ENCODE results near the gene STK24.
A peak's percentile ranks its signal among the peaks of the same experiment; 100 is the strongest.

Gene STK24

DNA sequence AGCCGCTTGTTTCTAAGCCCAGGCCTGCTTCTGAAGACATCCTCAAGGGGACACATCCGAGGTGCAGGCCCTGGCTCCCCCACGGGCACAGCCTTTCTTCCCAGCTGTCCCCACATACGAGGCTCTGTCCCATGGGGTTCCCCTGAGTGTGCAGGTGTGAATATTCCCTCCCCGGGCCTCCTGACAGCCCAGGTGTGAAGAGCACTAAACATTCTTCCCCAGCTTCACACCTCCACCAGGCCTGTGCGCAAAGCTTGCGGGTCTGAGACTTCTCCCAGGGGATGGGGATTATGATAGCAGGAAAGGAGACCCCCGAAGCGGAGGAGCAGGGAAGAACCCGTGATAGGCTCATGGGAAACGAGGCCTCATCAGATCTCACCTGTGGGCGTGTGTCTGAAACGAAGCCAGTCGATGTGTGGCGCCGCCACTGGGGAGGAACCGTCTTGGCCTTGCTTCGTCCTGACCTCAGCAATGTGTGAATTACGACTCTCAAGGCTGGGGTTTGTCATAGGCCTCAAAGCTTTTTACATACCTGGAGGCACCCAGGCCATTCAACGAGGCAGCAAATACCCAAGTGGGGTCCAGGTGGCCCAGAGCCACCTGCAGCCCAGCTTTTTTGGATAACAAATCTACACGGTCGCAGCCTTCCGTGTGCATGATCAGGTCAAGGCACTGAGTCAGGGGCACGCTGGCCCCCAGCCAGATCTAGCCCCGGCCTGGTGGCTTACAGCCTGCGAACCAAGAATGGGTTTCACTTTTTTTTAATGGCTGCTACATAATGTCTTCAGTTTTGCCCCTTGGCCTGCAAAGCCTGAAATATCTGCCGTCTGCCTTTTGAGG, 134.3 kb downstream of the STK24 start:
- H3K27me3 ChIP-seq (replicated peaks; ENCODE audit: control insufficient read depth, insufficient read depth, low read length): no peaks in the 10 kb centered on the region
- peaks cover 10% of the 10 kb centered on the region for H3K36me3 ChIP-seq (ENCODE audit: control insufficient read depth, insufficient read depth, low read length, severe bottlenecking)
- DNase-seq (ENCODE audit: low read depth): no peak
- H3K4me1 ChIP-seq (ENCODE audit: control insufficient read depth, insufficient read depth, low read length): peaks cover 11% of the 10 kb centered on the region
- no peaks in the 10 kb centered on the region for H3K9me3 ChIP-seq (ENCODE audit: control insufficient read depth, low read length)
- H3K4me3 ChIP-seq (ENCODE audit: low read length): no peak overlapping the region
- H3K9ac ChIP-seq (ENCODE audit: low read length): peak overlapping the region; percentile 48

DNA sequence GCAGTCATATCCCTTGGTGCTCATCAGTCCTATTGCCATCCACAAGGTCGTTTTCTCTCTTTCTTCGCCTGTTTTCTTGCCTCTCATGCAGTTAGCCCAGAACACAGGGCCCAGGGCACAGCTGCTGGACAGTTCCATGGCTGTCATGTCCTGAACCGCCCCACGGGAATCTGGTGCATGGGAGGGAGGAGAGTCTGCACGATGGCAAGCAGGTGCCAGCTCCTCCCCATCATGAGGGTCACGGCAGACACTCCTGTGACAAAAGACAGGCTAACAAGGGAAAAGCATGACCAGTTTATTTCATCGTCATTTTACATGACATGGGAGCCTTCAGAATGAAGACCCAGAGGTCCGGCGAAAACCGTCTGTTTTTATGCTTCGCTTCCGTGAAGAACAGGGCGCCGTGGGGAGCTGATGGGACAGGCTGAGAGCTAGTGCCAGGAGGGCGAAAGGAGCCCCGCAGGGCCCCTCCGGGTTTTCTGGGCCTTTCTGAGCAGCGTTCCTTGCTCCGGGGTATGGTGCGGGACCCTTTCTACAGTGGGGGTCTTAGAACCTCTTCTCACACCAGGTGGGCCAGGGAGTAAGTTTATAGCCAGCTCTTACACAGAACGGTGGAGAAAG, 135.7 kb downstream of the STK24 start:
- no peaks in the 10 kb centered on the region for H3K27me3 ChIP-seq (replicated peaks; ENCODE audit: control insufficient read depth, insufficient read depth, low read length)
- H3K9ac ChIP-seq (ENCODE audit: low read length): no peak overlapping the region
- H3K4me1 ChIP-seq (ENCODE audit: control insufficient read depth, insufficient read depth, low read length): peaks cover 11% of the 10 kb centered on the region
- H3K9me3 ChIP-seq (ENCODE audit: control insufficient read depth, low read length): no peaks in the 10 kb centered on the region
- DNase-seq (ENCODE audit: low read depth): no peak
- H3K36me3 ChIP-seq (ENCODE audit: control insufficient read depth, insufficient read depth, low read length, severe bottlenecking): peaks cover 4% of the 10 kb centered on the region
- no peak overlapping the region for H3K4me3 ChIP-seq (ENCODE audit: low read length)

DNA sequence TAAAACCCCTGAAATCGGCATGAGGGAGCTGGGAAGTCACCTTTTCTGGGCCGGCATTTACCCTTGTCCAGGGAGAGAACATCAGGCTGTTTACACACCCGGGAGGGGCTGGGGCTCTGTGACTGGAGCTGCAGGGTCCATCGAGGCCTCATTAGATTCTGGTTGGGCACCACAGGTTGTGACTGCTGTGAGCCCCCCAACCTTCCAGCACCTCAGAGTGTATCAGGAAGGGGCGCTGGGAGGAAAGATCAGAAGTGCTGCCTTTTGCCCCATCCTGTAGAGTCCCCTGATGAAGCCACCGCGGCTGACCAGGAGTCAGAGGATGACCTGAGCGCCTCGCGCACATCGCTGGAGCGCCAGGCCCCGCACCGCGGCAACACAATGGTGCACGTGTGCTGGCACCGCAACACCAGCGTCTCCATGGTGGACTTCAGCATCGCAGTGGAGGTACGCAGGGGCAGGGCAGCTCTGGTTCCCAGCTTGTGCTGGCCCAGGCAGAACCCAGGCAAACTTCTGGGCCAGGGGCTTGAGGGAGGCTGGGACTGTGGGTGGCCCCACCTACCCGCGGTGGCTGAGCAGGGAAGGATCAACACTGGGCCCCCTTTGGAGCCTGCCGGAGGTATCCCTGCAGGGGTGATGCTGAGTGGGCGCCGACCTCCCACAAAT, 136.4 kb downstream of the STK24 start:
- no peaks in the 10 kb centered on the region for H3K27me3 ChIP-seq (replicated peaks; ENCODE audit: control insufficient read depth, insufficient read depth, low read length)
- DNase-seq (ENCODE audit: low read depth): no peak
- no peaks in the 10 kb centered on the region for H3K9me3 ChIP-seq (ENCODE audit: control insufficient read depth, low read length)
- H3K4me3 ChIP-seq (ENCODE audit: low read length): no peak overlapping the region
- peaks cover 10% of the 10 kb centered on the region for H3K4me1 ChIP-seq (ENCODE audit: control insufficient read depth, insufficient read depth, low read length)
- peaks cover 4% of the 10 kb centered on the region for H3K36me3 ChIP-seq (ENCODE audit: control insufficient read depth, insufficient read depth, low read length, severe bottlenecking)
- H3K9ac ChIP-seq (ENCODE audit: low read length): no peak overlapping the region

DNA sequence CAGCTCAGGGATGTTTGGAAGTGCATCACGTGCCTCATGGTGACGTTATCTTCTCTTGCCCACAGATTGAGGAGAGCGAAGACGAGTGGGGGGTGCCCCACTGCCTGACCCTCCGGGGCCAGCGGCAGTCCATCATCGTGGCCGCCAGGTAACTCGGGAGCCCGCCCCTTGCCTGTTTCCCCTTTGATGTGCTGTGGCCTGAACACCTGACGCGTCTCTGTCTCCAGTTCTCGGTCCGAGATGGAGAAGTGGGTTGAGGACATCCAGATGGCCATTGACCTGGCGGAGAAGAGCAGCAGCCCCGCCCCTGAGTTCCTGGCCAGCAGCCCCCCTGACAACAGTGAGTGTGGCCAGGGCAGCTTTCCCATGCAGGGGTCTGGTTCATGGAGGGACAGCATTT, 137.0 kb downstream of the STK24 start:
- Histone ChIP-seq H3K9ac (ENCODE audit: low read length) (no peak overlapping the region), H3K9me3 (ENCODE audit: control insufficient read depth, low read length) (no peaks in the 10 kb centered on the region), H3K4me3 (ENCODE audit: low read length) (no peak overlapping the region), H3K36me3 (ENCODE audit: control insufficient read depth, insufficient read depth, low read length, severe bottlenecking) (peaks cover 4% of the 10 kb centered on the region), H3K27me3 (replicated peaks; ENCODE audit: control insufficient read depth, insufficient read depth, low read length) (no peaks in the 10 kb centered on the region), H3K4me1 (ENCODE audit: control insufficient read depth, insufficient read depth, low read length) (peaks cover 8% of the 10 kb centered on the region)
- no peak for DNase-seq (ENCODE audit: low read depth)

DNA sequence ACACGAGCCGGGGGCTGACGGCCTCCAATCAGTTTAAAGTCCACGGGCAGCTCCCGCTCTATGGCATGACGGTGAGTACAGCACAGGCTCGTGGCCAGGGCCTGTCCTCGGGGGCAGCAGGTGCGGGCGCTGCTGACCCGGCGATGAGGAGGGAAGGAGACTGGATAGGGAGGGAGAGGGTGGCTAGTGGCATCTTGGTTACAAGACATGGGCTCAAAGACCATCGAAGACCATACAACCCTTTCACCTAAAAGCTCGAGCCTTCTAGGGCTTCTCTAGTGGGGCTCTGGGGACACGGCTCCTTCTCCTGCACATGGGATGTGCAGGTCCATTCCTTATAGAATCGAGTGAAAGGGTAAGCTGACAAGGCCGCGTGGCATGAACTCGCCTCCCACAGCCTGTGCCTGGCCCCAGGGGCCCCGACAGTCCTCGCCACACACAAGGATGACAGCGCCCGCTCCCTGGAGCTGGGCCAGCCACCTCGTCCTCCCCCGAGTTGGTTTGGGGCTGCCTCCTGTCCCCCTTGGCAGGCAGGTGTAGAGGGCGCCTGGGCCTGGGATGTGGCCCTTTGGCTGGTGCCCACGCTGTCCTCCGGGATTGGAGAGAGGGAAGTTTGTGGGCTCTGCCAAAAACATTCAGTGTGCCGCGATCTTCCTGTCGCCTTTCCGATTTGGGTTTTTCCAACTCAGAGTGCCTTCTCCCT, 137.6 kb downstream of the STK24 start:
- Histone ChIP-seq H3K36me3 (ENCODE audit: control insufficient read depth, insufficient read depth, low read length, severe bottlenecking) (peaks cover 4% of the 10 kb centered on the region), H3K4me1 (ENCODE audit: control insufficient read depth, insufficient read depth, low read length) (peaks cover 8% of the 10 kb centered on the region), H3K9ac (ENCODE audit: low read length) (no peak overlapping the region), H3K4me3 (ENCODE audit: low read length) (no peak overlapping the region), H3K27me3 (replicated peaks; ENCODE audit: control insufficient read depth, insufficient read depth, low read length) (no peaks in the 10 kb centered on the region), H3K9me3 (ENCODE audit: control insufficient read depth, low read length) (no peaks in the 10 kb centered on the region)
- no peak for DNase-seq (ENCODE audit: low read depth)

DNA sequence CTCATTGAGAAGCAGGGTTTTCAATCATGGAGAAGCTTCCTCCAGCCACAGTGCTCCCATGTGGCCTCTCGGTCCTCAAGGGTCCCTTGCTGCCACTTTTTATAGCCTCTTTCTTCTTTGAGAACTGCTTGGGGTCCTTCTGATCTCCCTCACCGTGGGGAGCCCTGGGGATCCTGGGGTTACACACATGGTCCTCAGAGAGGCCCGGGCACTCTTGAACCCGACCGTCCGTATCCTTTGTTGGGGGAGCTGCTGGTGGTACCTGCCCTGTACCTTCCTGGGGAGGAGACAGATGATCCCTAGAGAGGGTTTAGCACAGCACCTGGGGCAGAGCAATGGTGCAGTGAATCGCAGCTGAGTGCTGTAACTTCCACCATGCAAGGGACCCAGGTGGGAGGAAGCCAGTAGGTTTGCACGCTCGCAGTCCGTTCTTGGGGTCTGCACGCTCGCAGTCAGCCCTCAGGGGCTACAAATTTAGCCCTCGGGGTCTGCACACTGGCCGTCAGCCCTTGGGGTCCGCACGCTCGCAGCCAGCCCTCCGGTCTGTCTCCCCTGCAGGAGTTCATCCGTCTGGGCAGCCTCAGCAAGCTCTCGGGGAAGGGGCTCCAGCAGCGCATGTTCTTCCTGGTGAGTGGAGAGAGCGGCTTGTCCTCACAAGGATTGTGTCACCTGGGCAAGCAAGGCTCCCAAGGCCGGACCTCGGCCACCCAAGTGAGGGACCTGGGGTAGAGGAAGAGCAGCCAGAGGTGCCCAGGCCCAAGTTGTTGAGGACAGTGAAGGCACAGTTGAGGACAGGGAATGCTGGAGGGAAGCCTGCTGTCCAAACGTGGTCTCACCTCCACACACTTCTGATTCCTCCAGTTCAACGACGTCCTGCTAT, 138.4 kb downstream of the STK24 start:
- no peak for DNase-seq (ENCODE audit: low read depth)
- Histone ChIP-seq H3K4me3 (ENCODE audit: low read length) (no peak overlapping the region), H3K36me3 (ENCODE audit: control insufficient read depth, insufficient read depth, low read length, severe bottlenecking) (peaks cover 4% of the 10 kb centered on the region), H3K9me3 (ENCODE audit: control insufficient read depth, low read length) (no peaks in the 10 kb centered on the region), H3K4me1 (ENCODE audit: control insufficient read depth, insufficient read depth, low read length) (peaks cover 6% of the 10 kb centered on the region), H3K27me3 (replicated peaks; ENCODE audit: control insufficient read depth, insufficient read depth, low read length) (no peaks in the 10 kb centered on the region), H3K9ac (ENCODE audit: low read length) (no peak overlapping the region)

DNA sequence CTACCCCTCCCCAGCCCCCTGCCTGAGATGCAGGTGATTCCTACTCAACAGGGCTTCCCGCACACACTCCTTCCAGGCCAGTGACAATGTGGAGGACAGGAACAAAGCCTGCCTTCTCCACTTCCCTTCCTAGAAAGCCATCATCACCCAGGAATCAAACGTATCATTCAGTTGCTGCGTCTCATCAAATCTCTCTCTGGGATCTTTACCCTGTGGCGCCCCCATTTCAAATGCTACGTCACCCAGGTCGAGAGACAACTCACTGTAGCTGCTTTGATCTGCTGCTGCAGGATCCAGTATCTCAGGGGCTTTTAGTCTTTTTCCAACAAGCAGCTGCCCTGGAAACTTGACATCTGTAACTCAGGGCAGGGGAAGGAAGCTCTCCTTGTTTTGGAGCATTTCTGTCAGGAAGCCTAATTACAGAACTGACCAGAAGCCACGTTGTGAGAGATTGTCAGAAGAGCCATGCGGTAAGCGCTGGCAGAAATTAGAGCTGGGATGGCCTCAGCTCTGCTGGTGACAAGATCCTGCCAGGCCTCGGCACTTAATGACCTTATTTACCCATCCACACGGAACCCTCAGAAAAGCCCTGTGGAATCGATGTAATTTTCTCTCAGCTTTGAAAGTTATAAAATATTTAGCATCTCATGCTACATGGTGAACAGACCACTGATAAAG, 140.5 kb downstream of the STK24 start:
- Histone ChIP-seq H3K9me3 (ENCODE audit: control insufficient read depth, low read length) (no peaks in the 10 kb centered on the region), H3K27me3 (replicated peaks; ENCODE audit: control insufficient read depth, insufficient read depth, low read length) (no peaks in the 10 kb centered on the region), H3K4me3 (ENCODE audit: low read length) (no peak overlapping the region), H3K36me3 (ENCODE audit: control insufficient read depth, insufficient read depth, low read length, severe bottlenecking) (peaks cover 4% of the 10 kb centered on the region), H3K9ac (ENCODE audit: low read length) (no peak overlapping the region), H3K4me1 (ENCODE audit: control insufficient read depth, insufficient read depth, low read length) (no peaks in the 10 kb centered on the region)
- no peak for DNase-seq (ENCODE audit: low read depth)

DNA sequence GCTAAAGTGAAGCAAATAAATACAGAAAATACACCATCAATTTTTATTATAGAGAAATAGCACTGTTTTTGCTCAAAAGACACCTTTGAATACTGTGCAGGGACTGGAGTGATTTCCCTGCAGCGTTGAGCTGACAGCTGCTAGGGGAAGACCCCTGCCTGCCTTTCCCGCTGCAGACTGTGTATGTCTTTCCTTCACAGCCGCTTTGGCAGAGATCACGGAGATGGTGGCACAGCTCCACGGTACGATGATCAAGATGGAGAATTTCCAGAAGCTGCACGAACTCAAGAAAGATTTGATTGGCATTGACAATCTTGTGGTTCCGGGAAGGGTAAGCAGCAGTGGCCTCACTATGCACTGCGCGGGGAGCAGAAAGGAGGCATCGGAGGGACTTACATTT, 141.5 kb downstream of the STK24 start:
- Histone ChIP-seq H3K4me1 (ENCODE audit: control insufficient read depth, insufficient read depth, low read length) (no peaks in the 10 kb centered on the region), H3K27me3 (replicated peaks; ENCODE audit: control insufficient read depth, insufficient read depth, low read length) (no peaks in the 10 kb centered on the region), H3K9ac (ENCODE audit: low read length) (no peak overlapping the region), H3K36me3 (ENCODE audit: control insufficient read depth, insufficient read depth, low read length, severe bottlenecking) (peaks cover 4% of the 10 kb centered on the region), H3K9me3 (ENCODE audit: control insufficient read depth, low read length) (no peaks in the 10 kb centered on the region), H3K4me3 (ENCODE audit: low read length) (no peak overlapping the region)
- no peak for DNase-seq (ENCODE audit: low read depth)

DNA sequence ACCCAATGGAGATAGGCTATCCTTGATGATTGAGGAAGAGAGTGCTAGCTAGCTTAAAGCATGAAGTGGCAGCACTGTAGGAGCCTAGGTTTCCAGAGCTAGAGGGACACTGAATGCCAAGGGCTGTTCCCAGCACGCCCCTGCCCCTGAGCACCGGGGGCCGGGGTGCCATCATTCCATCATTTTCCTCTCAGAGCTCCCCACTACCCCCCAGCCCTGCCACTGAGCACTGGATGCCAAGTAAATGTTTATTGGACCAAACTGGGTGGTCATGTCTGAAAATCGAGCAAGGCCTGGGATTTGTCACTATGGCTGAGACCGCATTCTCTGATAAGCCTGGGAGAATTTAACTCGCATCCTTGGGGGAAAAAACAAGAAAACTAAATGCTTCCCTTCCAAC, 142.8 kb downstream of the STK24 start:
- Histone ChIP-seq H3K4me3 (ENCODE audit: low read length) (no peak overlapping the region), H3K9me3 (ENCODE audit: control insufficient read depth, low read length) (no peaks in the 10 kb centered on the region), H3K4me1 (ENCODE audit: control insufficient read depth, insufficient read depth, low read length) (no peaks in the 10 kb centered on the region), H3K9ac (ENCODE audit: low read length) (no peak overlapping the region), H3K36me3 (ENCODE audit: control insufficient read depth, insufficient read depth, low read length, severe bottlenecking) (peaks cover 4% of the 10 kb centered on the region), H3K27me3 (replicated peaks; ENCODE audit: control insufficient read depth, insufficient read depth, low read length) (no peaks in the 10 kb centered on the region)
- DNase-seq (ENCODE audit: low read depth): no peak

DNA sequence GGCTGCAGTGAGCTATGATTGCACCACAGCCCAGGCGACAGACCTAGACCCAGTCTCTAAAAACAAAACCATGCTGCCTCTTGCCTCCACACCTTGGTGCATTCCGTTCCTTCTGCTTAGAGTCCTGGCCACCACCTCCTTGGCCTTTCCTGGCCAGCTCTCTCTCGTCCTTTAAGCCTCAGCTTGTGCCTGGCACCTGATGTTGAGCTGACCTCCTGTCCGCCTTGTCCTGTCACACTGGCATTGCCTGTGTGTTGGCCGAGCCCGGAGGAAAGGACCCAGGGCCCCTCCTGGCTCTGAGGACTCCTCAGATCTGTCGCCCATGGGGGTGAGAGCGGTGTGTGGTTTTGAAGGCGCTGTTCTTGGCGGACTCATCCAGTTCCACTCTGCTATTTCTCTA, 143.3 kb downstream of the STK24 start:
- H3K4me1 ChIP-seq (ENCODE audit: control insufficient read depth, insufficient read depth, low read length): no peaks in the 10 kb centered on the region
- no peak overlapping the region for H3K9ac ChIP-seq (ENCODE audit: low read length)
- no peaks in the 10 kb centered on the region for H3K9me3 ChIP-seq (ENCODE audit: control insufficient read depth, low read length)
- no peaks in the 10 kb centered on the region for H3K27me3 ChIP-seq (replicated peaks; ENCODE audit: control insufficient read depth, insufficient read depth, low read length)
- no peak for DNase-seq (ENCODE audit: low read depth)
- H3K4me3 ChIP-seq (ENCODE audit: low read length): no peak overlapping the region
- peaks cover 4% of the 10 kb centered on the region for H3K36me3 ChIP-seq (ENCODE audit: control insufficient read depth, insufficient read depth, low read length, severe bottlenecking)

Data from adipocyte (in vitro differentiated cells).